Skeletal muscle satellite cell (primary cell): Measurements from ENCODE around the gene TFCP2L1.

ENCODE experiments used
- H3K27me3 ChIP-seq: 2 replicates; pipeline ENCODE4 v1.7.0; 2013; ENCODE audit warnings: low read length; ENCODE audit not compliant: control insufficient read depth, insufficient read depth
- H3K36me3 ChIP-seq: 2 replicates; pipeline ENCODE4 v1.7.0; 2013; ENCODE audit warnings: mild to moderate bottlenecking, control low read depth, low read length; ENCODE audit not compliant: insufficient read depth
- H3K4me1 ChIP-seq: 2 replicates; pipeline ENCODE4 v1.7.0; 2013; ENCODE audit warnings: low read length; ENCODE audit not compliant: control insufficient read depth, insufficient read depth
- H3K4me2 ChIP-seq: 2 replicates; pipeline ENCODE4 v1.7.0; 2013; ENCODE audit warnings: mild to moderate bottlenecking, low read length
- H3K4me3 ChIP-seq: 2 replicates; pipeline ENCODE4 v1.7.0; 2013; ENCODE audit warnings: low read length
- H3K9ac ChIP-seq: 2 replicates; pipeline ENCODE4 v1.7.0; 2013; ENCODE audit warnings: mild to moderate bottlenecking, low read depth, low read length, moderate library complexity
- H3K9me3 ChIP-seq: replicated peaks from 2 replicates; pipeline ENCODE4 v1.7.0; 2013; ENCODE audit warnings: mild to moderate bottlenecking, control low read depth, low read length

Gene TFCP2L1

GRCh38 chr2:121238828-121239227, 46.2 kb downstream of the TFCP2L1 start:
- Histone ChIP-seq H3K4me3 (no peak overlapping the region), H3K9ac (no peak overlapping the region), H3K36me3 (no peaks in the 10 kb centered on the region), H3K9me3 (no peaks in the 10 kb centered on the region), H3K4me2 (no peak overlapping the region), H3K27me3 (peaks cover 73% of the 10 kb centered on the region), H3K4me1 (no peaks in the 10 kb centered on the region)

GRCh38 chr2:121237980-121238665, 46.9 kb downstream of the TFCP2L1 start:
- H3K4me3 ChIP-seq, result no peak overlapping the region
- H3K27me3 ChIP-seq, result peaks cover 73% of the 10 kb centered on the region
- no peaks in the 10 kb centered on the region for H3K36me3 ChIP-seq

GRCh38 chr2:121237336-121237979, 47.5 kb downstream of the TFCP2L1 start:
- Histone ChIP-seq H3K4me2 (no peak overlapping the region), H3K4me1 (no peaks in the 10 kb centered on the region), H3K4me3 (no peak overlapping the region), H3K9me3 (no peaks in the 10 kb centered on the region), H3K9ac (no peak overlapping the region), H3K27me3 (peaks cover 66% of the 10 kb centered on the region), H3K36me3 (no peaks in the 10 kb centered on the region)

More at GRCh38 chr2:121237980-121238665, 46.9 kb downstream of the TFCP2L1 start:
- Histone ChIP-seq H3K9me3 (no peaks in the 10 kb centered on the region), H3K4me1 (no peaks in the 10 kb centered on the region), H3K4me2 (no peak overlapping the region), H3K9ac (no peak overlapping the region)

GRCh38 chr2:121236650-121237180, 48.3 kb downstream of the TFCP2L1 start:
- peaks cover 66% of the 10 kb centered on the region for H3K27me3 ChIP-seq
- H3K9ac ChIP-seq, result no peak overlapping the region
- H3K9me3 ChIP-seq, result no peaks in the 10 kb centered on the region
- no peak overlapping the region for H3K4me2 ChIP-seq
- no peaks in the 10 kb centered on the region for H3K4me1 ChIP-seq
- H3K36me3 ChIP-seq, result no peaks in the 10 kb centered on the region
- no peak overlapping the region for H3K4me3 ChIP-seq

GRCh38 chr2:121236101-121236640, 48.8 kb downstream of the TFCP2L1 start:
- Histone ChIP-seq H3K9ac (no peak overlapping the region), H3K36me3 (no peaks in the 10 kb centered on the region), H3K4me2 (no peak overlapping the region), H3K27me3 (peaks cover 65% of the 10 kb centered on the region), H3K9me3 (no peaks in the 10 kb centered on the region), H3K4me3 (no peak overlapping the region), H3K4me1 (no peaks in the 10 kb centered on the region)

GRCh38 chr2:121235542-121235941, 49.5 kb downstream of the TFCP2L1 start:
- H3K27me3 ChIP-seq, result peaks cover 65% of the 10 kb centered on the region
- H3K4me2 ChIP-seq, result no peak overlapping the region
- no peaks in the 10 kb centered on the region for H3K9me3 ChIP-seq
- no peaks in the 10 kb centered on the region for H3K36me3 ChIP-seq
- no peaks in the 10 kb centered on the region for H3K4me1 ChIP-seq
- no peak overlapping the region for H3K4me3 ChIP-seq
- no peak overlapping the region for H3K9ac ChIP-seq

- H3K4me2 ChIP-seq, result no peak overlapping the region
- no peak overlapping the region for H3K4me3 ChIP-seq
- no peaks in the 10 kb centered on the region for H3K9me3 ChIP-seq
- no peaks in the 10 kb centered on the region for H3K4me1 ChIP-seq
- no peaks in the 10 kb centered on the region for H3K36me3 ChIP-seq
- H3K9ac ChIP-seq, result no peak overlapping the region
- peaks cover 60% of the 10 kb centered on the region for H3K27me3 ChIP-seq
Measured at GRCh38 chr2:121234791-121235190, 50.2 kb downstream of the TFCP2L1 start.

GRCh38 chr2:121234144-121234543, 50.9 kb downstream of the TFCP2L1 start:
- Histone ChIP-seq H3K9ac (no peak overlapping the region), H3K36me3 (no peaks in the 10 kb centered on the region), H3K4me2 (no peak overlapping the region), H3K4me3 (no peak overlapping the region), H3K4me1 (no peaks in the 10 kb centered on the region), H3K27me3 (peaks cover 62% of the 10 kb centered on the region), H3K9me3 (no peaks in the 10 kb centered on the region)

GRCh38 chr2:121233486-121234110, 51.4 kb downstream of the TFCP2L1 start:
- no peaks in the 10 kb centered on the region for H3K9me3 ChIP-seq
- peaks cover 60% of the 10 kb centered on the region for H3K27me3 ChIP-seq
- H3K4me1 ChIP-seq, result no peaks in the 10 kb centered on the region
- H3K4me2 ChIP-seq, result no peak overlapping the region
- no peaks in the 10 kb centered on the region for H3K36me3 ChIP-seq
- H3K4me3 ChIP-seq, result no peak overlapping the region
- H3K9ac ChIP-seq, result no peak overlapping the region

- Histone ChIP-seq H3K27me3 (peaks cover 58% of the 10 kb centered on the region), H3K36me3 (no peaks in the 10 kb centered on the region), H3K4me1 (no peaks in the 10 kb centered on the region), H3K4me2 (no peak overlapping the region), H3K9ac (no peak overlapping the region), H3K4me3 (no peak overlapping the region), H3K9me3 (no peaks in the 10 kb centered on the region)
Measured at GRCh38 chr2:121232626-121233265, 52.3 kb downstream of the TFCP2L1 start.

- peaks cover 54% of the 10 kb centered on the region for H3K27me3 ChIP-seq
- H3K9me3 ChIP-seq, result no peaks in the 10 kb centered on the region
- H3K9ac ChIP-seq, result no peak overlapping the region
- no peaks in the 10 kb centered on the region for H3K36me3 ChIP-seq
- H3K4me3 ChIP-seq, result no peak overlapping the region
- H3K4me1 ChIP-seq, result no peaks in the 10 kb centered on the region
- no peak overlapping the region for H3K4me2 ChIP-seq
Measured at GRCh38 chr2:121231385-121232000, 53.5 kb downstream of the TFCP2L1 start.
